ENCODE results near the gene AP2A1. TPM values are rescaled to one million over a fixed set of nuclear protein-coding genes. Genes with fewer than 3 reads are reported as not detected.

Gene AP2A1
- total and polyA plus RNA-seq, 9 of the 15 experiments (the other 6 are each of a cell fraction or from before 2014, with no cell fraction given), result 0.55 to 150 (median 31.9) TPM

- TF ChIP-seq MITF (IDR thresholded peaks at IDR 0.05) (peak; percentile 74; the same call in 1 of the 2 replicates), PHF20 (IDR thresholded peaks at IDR 0.05; ENCODE audit: partially characterized antibody) (no peak)
Observed at GRCh38 chr19:49749055-49749716, 17.6 kb upstream of the AP2A1 start (continued).

- no peak overlapping the region for H3K27ac ChIP-seq (ENCODE audit: extremely low read depth, low read depth, low read length)
- H3K9me3 ChIP-seq (replicated peaks; ENCODE audit: control insufficient read depth, insufficient read depth, low read depth, low read length), result peaks cover 10% of the 10 kb centered on the region
- DNase-seq (ENCODE audit: extremely low read depth in 1 of 4, low spot score in 3 of 4) (no peak), ATAC-seq (no peak), FAIRE-seq (no peak)
- in situ Hi-C loops (cut with MboI), result no loop called here
- H3K9me1 ChIP-seq (ENCODE audit: control insufficient read depth, insufficient read depth, low read length), result no peaks in the 10 kb centered on the region
- intact Hi-C loops (cut with micrococcal nuclease), result no loop called here
- H3K27me3 ChIP-seq (ENCODE audit: control insufficient read depth in 2 of 2, insufficient read depth in 2 of 2, low read length in 2 of 2), result no peaks in the 10 kb centered on the region
- no peaks in the 10 kb centered on the region for H3K36me3 ChIP-seq (ENCODE audit: control insufficient read depth, insufficient read depth, low read length)
- BruUV-seq (replicated peaks), result no TSS peak
- no peaks in the 10 kb centered on the region for H4K20me1 ChIP-seq (replicated peaks; ENCODE audit: control insufficient read depth, insufficient read depth, low read length)
- H3K4me1 ChIP-seq (replicated peaks in 1 of 2; ENCODE audit: control insufficient read depth in 2 of 2, insufficient read depth in 2 of 2, low read length in 2 of 2), result peaks cover 11 to 26% of the 10 kb centered on the region in 2 experiments
- H2AFZ ChIP-seq (ENCODE audit: low read depth, low read length), result no peak overlapping the region; the same call in 1 of the 2 replicates
- 46% methylated on average over 1 of the region's 1 CpG for WGBS (ENCODE audit: insufficient coverage, low coverage, missing lambda C conversion rate)
- POLR2A ChIA-PET, result no interaction called here
- no peak overlapping the region for H3K4me3 ChIP-seq
- TF ChIP-seq GTF2E2 (tag; IDR thresholded peaks at IDR 0.05) (no peak), ZNF318 (IDR thresholded peaks at IDR 0.05; ENCODE audit: borderline replicate concordance in 1 of 2, low read depth in 1 of 2) (no peak), CEBPG (CRISPR knock-in tag; IDR thresholded peaks at IDR 0.05) (no peak), CEBPG (tag; conservative IDR thresholded peaks at IDR 0.05 in 1 of 2, IDR thresholded peaks at IDR 0.05 in 1 of 2) (no peak), EZH2 (IDR thresholded peaks at IDR 0.05; ENCODE audit: borderline replicate concordance, low read depth, low read length) (no peak), KLF13 (tag; IDR thresholded peaks at IDR 0.05; ENCODE audit: borderline replicate concordance, low read depth) (no peak), NFIC (IDR thresholded peaks at IDR 0.05) (no peak), MCM3 (IDR thresholded peaks at IDR 0.05) (no peak)
- H3K4me2 ChIP-seq (ENCODE audit: insufficient read depth, low read length), result no peak overlapping the region
- peaks cover 4% of the 10 kb centered on the region; the same call in 1 of the 3 replicates for H3K79me2 ChIP-seq (ENCODE audit: control insufficient read depth, insufficient read depth, low read length)
- CTCF ChIA-PET (ENCODE audit: low intra/inter-chr PET ratio), result interaction anchor here (0.7 kb wide), 1 partner anchor 234 kb away, joined by 7 read pairs; no protein-coding TSS in a partner anchor
- H3K9ac ChIP-seq (ENCODE audit: insufficient read depth in 1 of 2, low read depth in 2 of 2, low read length in 2 of 2), result no peak overlapping the region
Observed at GRCh38 chr19:49749771-49750170, 17.0 kb upstream of the AP2A1 start.
